Endothelial cell (in vitro differentiated cells): Measurements from ENCODE around the gene DOK5. TPM values are rescaled to one million over a fixed set of nuclear protein-coding genes. Genes with fewer than 3 reads are reported as not detected.

Experiments used
- DNase-seq: peaks from one replicate; pipeline ENCODE4 v3.0.0; 2021; ENCODE audit warnings: low spot score
- H3K27ac Mint-ChIP-seq: one replicate; pipeline ENCODE4 v1.8.0; 2021; ENCODE audit warnings: mixed read lengths, inconsistent platforms; ENCODE audit not compliant: unreplicated experiment
- H3K27me3 Mint-ChIP-seq: one replicate; pipeline ENCODE4 v1.8.0; 2021; ENCODE audit warnings: mild to moderate bottlenecking, moderate library complexity, mixed read lengths, inconsistent platforms; ENCODE audit not compliant: unreplicated experiment
- H3K36me3 Mint-ChIP-seq: one replicate; pipeline ENCODE4 v1.8.0; 2021; ENCODE audit warnings: mild to moderate bottlenecking, low read depth, mixed read lengths, inconsistent platforms; ENCODE audit not compliant: unreplicated experiment
- H3K4me1 Mint-ChIP-seq: one replicate; pipeline ENCODE4 v1.8.0; 2021; ENCODE audit warnings: mild to moderate bottlenecking, mixed read lengths, inconsistent platforms; ENCODE audit not compliant: unreplicated experiment
- H3K4me3 Mint-ChIP-seq: one replicate; pipeline ENCODE4 v1.8.0; 2021; ENCODE audit warnings: mild to moderate bottlenecking, mixed read lengths, inconsistent platforms; ENCODE audit not compliant: unreplicated experiment
- H3K9me3 Mint-ChIP-seq: one replicate; pipeline ENCODE4 v1.8.0; 2021; ENCODE audit warnings: mixed read lengths, inconsistent platforms; ENCODE audit not compliant: unreplicated experiment
- CTCF ChIP-seq: fragments of 200-600 bp; sonication (generic); IDR thresholded peaks from one replicate; pipeline ENCODE4 v1.5.0; 2021; ENCODE audit warnings: antibody characterized with exemption; ENCODE audit not compliant: unreplicated experiment
- total RNA-seq: library from RNA; stranded (reverse); fragmentation: NEBNext Ultra II Directional; extraction: Animal tissue kit (Norgen Biotek cat#: 25700); gene quantifications from one replicate; pipeline ENCODE4 v1.2.1, GENCODE V29; 2021; ENCODE audit not compliant: unreplicated experiment

Gene DOK5
- total RNA-seq, 1 donor from 2014 or later = 0.26 TPM

GRCh38 chr20:54600634-54601033 is 125.2 kb downstream of the DOK5 start:
- TF ChIP-seq CTCF = no peak

GRCh38 chr20:54601831-54602515 is 126.6 kb downstream of the DOK5 start:
- H3K36me3 Mint-ChIP-seq = no peaks in the 10 kb centered on the region
- no peaks in the 10 kb centered on the region for H3K27me3 Mint-ChIP-seq
- no peak overlapping the region for H3K27ac Mint-ChIP-seq
- H3K9me3 Mint-ChIP-seq = no peaks in the 10 kb centered on the region
- no peak overlapping the region for H3K4me3 Mint-ChIP-seq
- no peak for TF ChIP-seq CTCF
- H3K4me1 Mint-ChIP-seq = no peaks in the 10 kb centered on the region
- no peak for DNase-seq

More at GRCh38 chr20:54600634-54601033, 125.2 kb downstream of the DOK5 start:
- DNase-seq = no peak
- no peaks in the 10 kb centered on the region for H3K36me3 Mint-ChIP-seq
- no peaks in the 10 kb centered on the region for H3K27me3 Mint-ChIP-seq
- H3K4me3 Mint-ChIP-seq = no peak overlapping the region
- H3K27ac Mint-ChIP-seq = no peak overlapping the region
- no peaks in the 10 kb centered on the region for H3K9me3 Mint-ChIP-seq
- no peaks in the 10 kb centered on the region for H3K4me1 Mint-ChIP-seq

GRCh38 chr20:54605319-54605718 is 129.9 kb downstream of the DOK5 start:
- H3K27ac Mint-ChIP-seq = no peak overlapping the region
- H3K27me3 Mint-ChIP-seq = no peaks in the 10 kb centered on the region
- H3K36me3 Mint-ChIP-seq = no peaks in the 10 kb centered on the region
- DNase-seq = no peak
- H3K4me3 Mint-ChIP-seq = no peak overlapping the region
- H3K4me1 Mint-ChIP-seq = no peaks in the 10 kb centered on the region
- TF ChIP-seq CTCF = no peak
- H3K9me3 Mint-ChIP-seq = no peaks in the 10 kb centered on the region

GRCh38 chr20:54606380-54606779 is 131.0 kb downstream of the DOK5 start:
- no peaks in the 10 kb centered on the region for H3K27me3 Mint-ChIP-seq
- H3K9me3 Mint-ChIP-seq = no peaks in the 10 kb centered on the region
- no peak overlapping the region for H3K4me3 Mint-ChIP-seq
- no peaks in the 10 kb centered on the region for H3K36me3 Mint-ChIP-seq
- no peaks in the 10 kb centered on the region for H3K4me1 Mint-ChIP-seq
- DNase-seq = no peak
- TF ChIP-seq CTCF = no peak
- no peak overlapping the region for H3K27ac Mint-ChIP-seq

- no peaks in the 10 kb centered on the region for H3K27me3 Mint-ChIP-seq
Observed at GRCh38 chr20:54608039-54608745, 132.8 kb downstream of the DOK5 start.

More at GRCh38 chr20:54608039-54608745, 132.8 kb downstream of the DOK5 start:
- no peaks in the 10 kb centered on the region for H3K9me3 Mint-ChIP-seq
- no peaks in the 10 kb centered on the region for H3K4me1 Mint-ChIP-seq
- DNase-seq = no peak
- H3K4me3 Mint-ChIP-seq = no peak overlapping the region
- no peaks in the 10 kb centered on the region for H3K36me3 Mint-ChIP-seq
- H3K27ac Mint-ChIP-seq = no peak overlapping the region
- TF ChIP-seq CTCF = no peak
